ENCODE results near the gene HMGCR.

Gene HMGCR

GRCh38 chr5:75340714-75341478, 3.9 kb downstream of the HMGCR start:
- H3K27me3 ChIP-seq (ENCODE audit: insufficient read depth, low read length), result no peaks in the 10 kb centered on the region
- no peaks in the 10 kb centered on the region for H3K9me3 ChIP-seq (ENCODE audit: insufficient read depth, low read depth, low read length)
- no peak overlapping the region for H3K27ac ChIP-seq (ENCODE audit: low read depth, low read length)
- peak overlapping the region; percentile 35; the same call in 1 of the 2 replicates for H3K4me3 ChIP-seq (ENCODE audit: low read length)
- H3K9ac ChIP-seq (ENCODE audit: low read depth, low read length), result no peak overlapping the region
- 85% methylated on average over 3 of the region's 3 CpGs for WGBS
- peaks cover 62% of the 10 kb centered on the region for H3K36me3 ChIP-seq (ENCODE audit: insufficient read depth, low read length)
- H3K4me1 ChIP-seq (ENCODE audit: insufficient read depth, low read length), result peaks cover 16% of the 10 kb centered on the region

GRCh38 chr5:75341934-75342333, 4.9 kb downstream of the HMGCR start:
- 93% methylated on average over 1 of the region's 1 CpG for WGBS
- no peaks in the 10 kb centered on the region for H3K27me3 ChIP-seq (ENCODE audit: insufficient read depth, low read length)
- peaks cover 14% of the 10 kb centered on the region; the same call in 1 of the 2 replicates for H3K4me1 ChIP-seq (ENCODE audit: insufficient read depth, low read length)
- no peak overlapping the region for H3K4me3 ChIP-seq (ENCODE audit: low read length)
- no peak overlapping the region for H3K27ac ChIP-seq (ENCODE audit: low read depth, low read length)
- no peaks in the 10 kb centered on the region for H3K9me3 ChIP-seq (ENCODE audit: insufficient read depth, low read depth, low read length)
- no peak overlapping the region for H3K9ac ChIP-seq (ENCODE audit: low read depth, low read length)
- peaks cover 72% of the 10 kb centered on the region for H3K36me3 ChIP-seq (ENCODE audit: insufficient read depth, low read length)

DNA sequence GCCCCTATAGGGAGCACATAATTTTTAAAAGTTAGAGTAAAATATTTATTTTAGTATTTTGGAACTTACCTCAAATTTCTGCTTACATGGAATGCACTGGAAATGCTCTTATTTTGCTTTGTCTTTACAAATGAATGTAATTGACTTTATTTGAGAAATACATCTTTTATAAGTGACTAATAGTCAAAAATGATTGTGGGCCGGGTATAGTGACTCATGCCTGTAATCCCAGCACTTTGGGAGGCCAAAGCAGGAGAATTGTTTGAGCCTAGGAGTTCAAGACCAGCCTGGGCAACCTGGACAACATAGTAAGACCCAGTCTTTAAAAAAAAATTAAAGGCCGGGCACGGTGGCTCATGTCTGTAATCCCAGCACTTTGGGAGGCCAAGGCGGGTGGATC, 5.8 kb downstream of the HMGCR start:
- Histone ChIP-seq H3K9me3 (ENCODE audit: insufficient read depth, low read depth, low read length) (no peaks in the 10 kb centered on the region), H3K27ac (ENCODE audit: low read depth, low read length) (no peak overlapping the region), H3K4me1 (ENCODE audit: insufficient read depth, low read length) (peaks cover 14% of the 10 kb centered on the region; the same call in 1 of the 2 replicates), H3K4me3 (ENCODE audit: low read length) (no peak overlapping the region), H3K9ac (ENCODE audit: low read depth, low read length) (no peak overlapping the region), H3K27me3 (ENCODE audit: insufficient read depth, low read length) (no peaks in the 10 kb centered on the region), H3K36me3 (ENCODE audit: insufficient read depth, low read length) (peaks cover 81% of the 10 kb centered on the region)
- WGBS, result 95% methylated on average over 4 of the region's 4 CpGs

- Histone ChIP-seq H3K27me3 (ENCODE audit: insufficient read depth, low read length) (no peaks in the 10 kb centered on the region), H3K4me1 (ENCODE audit: insufficient read depth, low read length) (no peaks in the 10 kb centered on the region), H3K4me3 (ENCODE audit: low read length) (no peak overlapping the region), H3K36me3 (ENCODE audit: insufficient read depth, low read length) (peaks cover 100% of the 10 kb centered on the region), H3K9ac (ENCODE audit: low read depth, low read length) (no peak overlapping the region), H3K27ac (ENCODE audit: low read depth, low read length) (no peak overlapping the region), H3K9me3 (ENCODE audit: insufficient read depth, low read depth, low read length) (no peaks in the 10 kb centered on the region)
- WGBS, result 88% methylated on average over 3 of the region's 3 CpGs
Measured at GRCh38 chr5:75348241-75348640, 11.2 kb downstream of the HMGCR start.

- 97% methylated on average over 2 of the region's 2 CpGs for WGBS
- H3K4me1 ChIP-seq (ENCODE audit: insufficient read depth, low read length), result no peaks in the 10 kb centered on the region
- no peak overlapping the region for H3K9ac ChIP-seq (ENCODE audit: low read depth, low read length)
- H3K27ac ChIP-seq (ENCODE audit: low read depth, low read length), result no peak overlapping the region
- H3K9me3 ChIP-seq (ENCODE audit: insufficient read depth, low read depth, low read length), result no peaks in the 10 kb centered on the region
- H3K36me3 ChIP-seq (ENCODE audit: insufficient read depth, low read length), result peaks cover 100% of the 10 kb centered on the region
- no peaks in the 10 kb centered on the region for H3K27me3 ChIP-seq (ENCODE audit: insufficient read depth, low read length)
- no peak overlapping the region for H3K4me3 ChIP-seq (ENCODE audit: low read length)
Measured at GRCh38 chr5:75349663-75350062, 12.6 kb downstream of the HMGCR start.

DNA sequence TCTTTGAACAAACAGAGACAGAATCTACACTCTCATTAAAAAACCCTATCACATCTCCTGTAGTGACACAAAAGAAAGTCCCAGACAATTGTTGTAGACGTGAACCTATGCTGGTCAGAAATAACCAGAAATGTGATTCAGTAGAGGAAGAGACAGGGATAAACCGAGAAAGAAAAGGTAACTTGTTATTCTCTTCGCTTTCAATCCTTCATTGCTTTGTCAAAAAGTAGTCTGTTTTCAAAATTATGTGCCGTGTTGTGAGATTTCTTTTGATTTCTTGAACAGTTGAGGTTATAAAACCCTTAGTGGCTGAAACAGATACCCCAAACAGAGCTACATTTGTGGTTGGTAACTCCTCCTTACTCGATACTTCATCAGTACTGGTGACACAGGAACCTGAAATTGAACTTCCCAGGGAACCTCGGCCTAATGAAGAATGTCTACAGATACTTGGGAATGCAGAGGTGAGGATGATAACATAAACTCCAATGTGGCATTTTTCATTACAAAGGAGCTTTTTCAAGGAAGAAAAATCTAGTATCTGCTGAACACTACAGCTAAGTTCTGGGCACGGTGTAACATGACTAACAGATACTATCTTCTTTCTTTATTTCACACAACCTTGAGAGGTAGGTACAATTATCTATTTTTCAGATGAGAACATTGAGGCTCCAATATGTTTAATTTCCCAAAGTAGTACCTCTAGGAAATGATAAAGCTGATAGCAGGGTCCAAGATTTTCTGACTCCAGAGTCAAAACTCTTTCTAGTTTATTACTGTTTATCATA, 14.3 kb downstream of the HMGCR start:
- no peak overlapping the region for H3K4me3 ChIP-seq (ENCODE audit: low read length)
- no peaks in the 10 kb centered on the region for H3K9me3 ChIP-seq (ENCODE audit: insufficient read depth, low read depth, low read length)
- no peak overlapping the region for H3K9ac ChIP-seq (ENCODE audit: low read depth, low read length)
- peaks cover 100% of the 10 kb centered on the region for H3K36me3 ChIP-seq (ENCODE audit: insufficient read depth, low read length)
- no peak overlapping the region for H3K27ac ChIP-seq (ENCODE audit: low read depth, low read length)
- WGBS, result 94% methylated on average over 7 of the region's 7 CpGs
- no peaks in the 10 kb centered on the region for H3K4me1 ChIP-seq (ENCODE audit: insufficient read depth, low read length)
- H3K27me3 ChIP-seq (ENCODE audit: insufficient read depth, low read length), result no peaks in the 10 kb centered on the region

- H3K36me3 ChIP-seq (ENCODE audit: insufficient read depth, low read length), result peaks cover 100% of the 10 kb centered on the region
- H3K9me3 ChIP-seq (ENCODE audit: insufficient read depth, low read depth, low read length), result no peaks in the 10 kb centered on the region
- WGBS, result 95% methylated on average over 6 of the region's 6 CpGs
- H3K9ac ChIP-seq (ENCODE audit: low read depth, low read length), result no peak overlapping the region
- H3K4me1 ChIP-seq (ENCODE audit: insufficient read depth, low read length), result no peaks in the 10 kb centered on the region
- no peaks in the 10 kb centered on the region for H3K27me3 ChIP-seq (ENCODE audit: insufficient read depth, low read length)
- no peak overlapping the region for H3K4me3 ChIP-seq (ENCODE audit: low read length)
- no peak overlapping the region for H3K27ac ChIP-seq (ENCODE audit: low read depth, low read length)
Measured at GRCh38 chr5:75355236-75355635, 18.2 kb downstream of the HMGCR start.

DNA sequence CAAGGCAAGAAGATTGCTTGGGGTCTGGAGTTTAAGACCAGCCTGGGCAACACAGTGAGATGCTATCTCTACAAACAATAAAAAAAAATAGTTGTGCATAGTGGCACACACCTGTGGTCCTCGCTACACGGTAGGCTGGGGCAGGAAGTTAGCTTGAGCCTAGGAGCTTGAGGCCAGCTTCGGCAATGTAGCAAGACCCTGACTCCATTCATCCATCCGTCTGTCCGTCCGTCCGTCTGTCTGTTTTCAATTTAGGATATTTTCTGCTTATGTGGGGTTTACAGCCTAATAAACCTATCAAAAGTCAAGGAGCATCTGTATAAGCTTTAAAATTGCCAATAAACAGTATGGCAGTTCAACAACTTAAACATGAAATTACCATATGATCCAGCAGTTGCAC, 19.7 kb downstream of the HMGCR start:
- Histone ChIP-seq H3K4me1 (ENCODE audit: insufficient read depth, low read length) (no peaks in the 10 kb centered on the region), H3K27ac (ENCODE audit: low read depth, low read length) (no peak overlapping the region), H3K9ac (ENCODE audit: low read depth, low read length) (no peak overlapping the region), H3K27me3 (ENCODE audit: insufficient read depth, low read length) (no peaks in the 10 kb centered on the region), H3K4me3 (ENCODE audit: low read length) (no peak overlapping the region), H3K36me3 (ENCODE audit: insufficient read depth, low read length) (peaks cover 100% of the 10 kb centered on the region), H3K9me3 (ENCODE audit: insufficient read depth, low read depth, low read length) (no peaks in the 10 kb centered on the region)
- 81% methylated on average over 6 of the region's 7 CpGs for WGBS

- Histone ChIP-seq H3K4me1 (ENCODE audit: insufficient read depth, low read length) (peaks cover 5% of the 10 kb centered on the region; the same call in 1 of the 2 replicates), H3K36me3 (ENCODE audit: insufficient read depth, low read length) (peaks cover 100% of the 10 kb centered on the region), H3K9ac (ENCODE audit: low read depth, low read length) (no peak overlapping the region), H3K9me3 (ENCODE audit: insufficient read depth, low read depth, low read length) (no peaks in the 10 kb centered on the region), H3K4me3 (ENCODE audit: low read length) (no peak overlapping the region), H3K27me3 (ENCODE audit: insufficient read depth, low read length) (no peaks in the 10 kb centered on the region), H3K27ac (ENCODE audit: low read depth, low read length) (no peak overlapping the region)
- no CpG with 5 or more reads among the region's 3 CpGs for WGBS
Measured at GRCh38 chr5:75358117-75358516, 21.1 kb downstream of the HMGCR start.

GRCh38 chr5:75361310-75361709, 24.3 kb downstream of the HMGCR start:
- Histone ChIP-seq H3K36me3 (ENCODE audit: insufficient read depth, low read length) (peaks cover 73% of the 10 kb centered on the region), H3K4me1 (ENCODE audit: insufficient read depth, low read length) (peaks cover 7% of the 10 kb centered on the region), H3K4me3 (ENCODE audit: low read length) (no peak overlapping the region), H3K9me3 (ENCODE audit: insufficient read depth, low read depth, low read length) (no peaks in the 10 kb centered on the region), H3K27ac (ENCODE audit: low read depth, low read length) (no peak overlapping the region), H3K27me3 (ENCODE audit: insufficient read depth, low read length) (no peaks in the 10 kb centered on the region), H3K9ac (ENCODE audit: low read depth, low read length) (no peak overlapping the region)
- 92% methylated on average over 4 of the region's 4 CpGs for WGBS

DNA sequence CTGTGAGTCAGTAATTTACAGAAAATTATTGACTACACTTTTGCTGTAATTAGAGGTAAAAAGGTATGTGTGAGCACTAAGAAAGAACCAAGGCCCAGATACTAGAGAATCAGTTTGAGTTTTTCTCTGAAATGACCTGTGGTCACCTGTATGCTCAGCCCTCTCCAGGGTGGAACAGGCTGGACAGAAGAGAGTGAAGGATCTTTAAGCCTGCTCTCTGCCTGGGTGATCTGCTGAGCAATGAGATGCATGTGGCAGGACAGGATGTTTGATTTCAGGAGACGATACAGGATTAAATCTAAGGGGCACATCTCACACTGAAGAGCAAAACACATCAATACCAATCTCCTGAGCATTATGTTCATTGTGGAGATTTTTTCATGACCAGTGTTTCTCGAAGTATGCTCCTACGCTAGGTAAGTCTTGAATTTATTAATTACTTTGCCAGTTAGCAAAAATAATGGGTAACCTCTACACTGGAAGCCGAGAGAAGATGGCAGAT, 25.5 kb downstream of the HMGCR start:
- Histone ChIP-seq H3K4me3 (ENCODE audit: low read length) (no peak overlapping the region), H3K27ac (ENCODE audit: low read depth, low read length) (no peak overlapping the region; the same call in 1 of the 2 replicates), H3K9ac (ENCODE audit: low read depth, low read length) (no peak overlapping the region), H3K27me3 (ENCODE audit: insufficient read depth, low read length) (no peaks in the 10 kb centered on the region), H3K9me3 (ENCODE audit: insufficient read depth, low read depth, low read length) (no peaks in the 10 kb centered on the region), H3K36me3 (ENCODE audit: insufficient read depth, low read length) (peaks cover 61% of the 10 kb centered on the region), H3K4me1 (ENCODE audit: insufficient read depth, low read length) (peaks cover 7% of the 10 kb centered on the region)
- WGBS, result 100% methylated on average over 2 of the region's 4 CpGs

Data from HUES64 (cell line).